ENCODE measurements around the gene NEDD4L.

The NEDD4L gene

GRCh38 chr18:58230438-58231179, 186.6 kb downstream of the NEDD4L start (continued):
- TF ChIP-seq ZNF211 (tag by site-specific recombination; IDR thresholded peaks at IDR 0.05; ENCODE audit: low read depth) (no peak), ZNF843 (tag by site-specific recombination; IDR thresholded peaks at IDR 0.05) (no peak), ZBTB8A (tag by site-specific recombination; IDR thresholded peaks at IDR 0.05) (no peak), ZSCAN16 (tag by site-specific recombination; IDR thresholded peaks at IDR 0.05) (no peak), ZNF24 (tag by site-specific recombination; IDR thresholded peaks at IDR 0.05) (no peak), ZNF416 (tag by site-specific recombination; IDR thresholded peaks at IDR 0.05) (no peak), ZNF214 (tag by site-specific recombination; IDR thresholded peaks at IDR 0.05; ENCODE audit: borderline replicate concordance) (no peak), ZNF692 (tag by site-specific recombination; IDR thresholded peaks at IDR 0.05) (no peak), SP7 (tag by site-specific recombination; IDR thresholded peaks at IDR 0.05) (0 out of 2 replicates have a peak, but pooled peaks have one; percentile 47), YY1 (tag by site-specific recombination; IDR thresholded peaks at IDR 0.05) (no peak), GLIS1 (tag by site-specific recombination; IDR thresholded peaks at IDR 0.05) (peak; percentile 91), ZNF670 (tag by site-specific recombination; IDR thresholded peaks at IDR 0.05; ENCODE audit: low read depth) (no peak), ZSCAN30 (tag by site-specific recombination; IDR thresholded peaks at IDR 0.05) (no peak), KLF10 (tag by site-specific recombination; IDR thresholded peaks at IDR 0.05) (no peak), KLF1 (tag by site-specific recombination; IDR thresholded peaks at IDR 0.05) (no peak), MEIS1 (CRISPR knock-in tag; IDR thresholded peaks at IDR 0.05; ENCODE audit: borderline replicate concordance) (no peak), ZNF248 (tag by site-specific recombination; IDR thresholded peaks at IDR 0.05) (no peak), ZSCAN18 (tag by site-specific recombination; IDR thresholded peaks at IDR 0.05) (no peak), ZNF555 (tag by site-specific recombination; conservative IDR thresholded peaks at IDR 0.05) (no peak), ZNF121 (tag by site-specific recombination; IDR thresholded peaks at IDR 0.05) (no peak), ZNF335 (tag by site-specific recombination; conservative IDR thresholded peaks at IDR 0.05) (no peak), ZNF549 (tag by site-specific recombination; IDR thresholded peaks at IDR 0.05) (no peak), ZBTB21 (tag by site-specific recombination; IDR thresholded peaks at IDR 0.05) (no peak)
- TF ChIP-seq, protein P1, sequence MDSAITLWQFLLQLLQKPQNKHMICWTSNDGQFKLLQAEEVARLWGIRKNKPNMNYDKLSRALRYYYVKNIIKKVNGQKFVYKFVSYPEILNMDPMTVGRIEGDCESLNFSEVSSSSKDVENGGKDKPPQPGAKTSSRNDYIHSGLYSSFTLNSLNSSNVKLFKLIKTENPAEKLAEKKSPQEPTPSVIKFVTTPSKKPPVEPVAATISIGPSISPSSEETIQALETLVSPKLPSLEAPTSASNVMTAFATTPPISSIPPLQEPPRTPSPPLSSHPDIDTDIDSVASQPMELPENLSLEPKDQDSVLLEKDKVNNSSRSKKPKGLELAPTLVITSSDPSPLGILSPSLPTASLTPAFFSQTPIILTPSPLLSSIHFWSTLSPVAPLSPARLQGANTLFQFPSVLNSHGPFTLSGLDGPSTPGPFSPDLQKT (IDR thresholded peaks at IDR 0.05; ENCODE audit: borderline replicate concordance, low read depth, low read length), result no peak
- TF ChIP-seq, protein P2, sequence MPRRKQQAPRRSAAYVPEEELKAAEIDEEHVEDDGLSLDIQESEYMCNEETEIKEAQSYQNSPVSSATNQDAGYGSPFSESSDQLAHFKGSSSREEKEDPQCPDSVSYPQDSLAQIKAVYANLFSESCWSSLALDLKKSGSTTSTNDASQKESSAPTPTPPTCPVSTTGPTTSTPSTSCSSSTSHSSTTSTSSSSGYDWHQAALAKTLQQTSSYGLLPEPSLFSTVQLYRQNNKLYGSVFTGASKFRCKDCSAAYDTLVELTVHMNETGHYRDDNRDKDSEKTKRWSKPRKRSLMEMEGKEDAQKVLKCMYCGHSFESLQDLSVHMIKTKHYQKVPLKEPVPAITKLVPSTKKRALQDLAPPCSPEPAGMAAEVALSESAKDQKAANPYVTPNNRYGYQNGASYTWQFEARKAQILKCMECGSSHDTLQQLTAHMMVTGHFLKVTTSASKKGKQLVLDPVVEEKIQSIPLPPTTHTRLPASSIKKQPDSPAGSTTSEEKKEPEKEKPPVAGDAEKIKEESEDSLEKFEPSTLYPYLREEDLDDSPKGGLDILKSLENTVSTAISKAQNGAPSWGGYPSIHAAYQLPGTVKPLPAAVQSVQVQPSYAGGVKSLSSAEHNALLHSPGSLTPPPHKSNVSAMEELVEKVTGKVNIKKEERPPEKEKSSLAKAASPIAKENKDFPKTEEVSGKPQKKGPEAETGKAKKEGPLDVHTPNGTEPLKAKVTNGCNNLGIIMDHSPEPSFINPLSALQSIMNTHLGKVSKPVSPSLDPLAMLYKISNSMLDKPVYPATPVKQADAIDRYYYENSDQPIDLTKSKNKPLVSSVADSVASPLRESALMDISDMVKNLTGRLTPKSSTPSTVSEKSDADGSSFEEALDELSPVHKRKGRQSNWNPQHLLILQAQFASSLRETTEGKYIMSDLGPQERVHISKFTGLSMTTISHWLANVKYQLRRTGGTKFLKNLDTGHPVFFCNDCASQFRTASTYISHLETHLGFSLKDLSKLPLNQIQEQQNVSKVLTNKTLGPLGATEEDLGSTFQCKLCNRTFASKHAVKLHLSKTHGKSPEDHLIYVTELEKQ (tag by site-specific recombination; IDR thresholded peaks at IDR 0.05; ENCODE audit: borderline replicate concordance), result peak; percentile 56; the same call in 1 of the 2 replicates
- TF ChIP-seq, protein P3, sequence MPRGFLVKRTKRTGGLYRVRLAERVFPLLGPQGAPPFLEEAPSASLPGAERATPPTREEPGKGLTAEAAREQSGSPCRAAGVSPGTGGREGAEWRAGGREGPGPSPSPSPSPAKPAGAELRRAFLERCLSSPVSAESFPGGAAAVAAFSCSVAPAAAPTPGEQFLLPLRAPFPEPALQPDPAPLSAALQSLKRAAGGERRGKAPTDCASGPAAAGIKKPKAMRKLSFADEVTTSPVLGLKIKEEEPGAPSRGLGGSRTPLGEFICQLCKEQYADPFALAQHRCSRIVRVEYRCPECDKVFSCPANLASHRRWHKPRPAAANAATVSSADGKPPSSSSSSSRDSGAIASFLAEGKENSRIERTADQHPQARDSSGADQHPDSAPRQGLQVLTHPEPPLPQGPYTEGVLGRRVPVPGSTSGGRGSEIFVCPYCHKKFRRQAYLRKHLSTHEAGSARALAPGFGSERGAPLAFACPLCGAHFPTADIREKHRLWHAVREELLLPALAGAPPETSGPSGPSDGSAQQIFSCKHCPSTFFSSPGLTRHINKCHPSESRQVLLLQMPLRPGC (tag by site-specific recombination; IDR thresholded peaks at IDR 0.05), result 0 out of 2 replicates have a peak, but pooled peaks have one; percentile 54
- TF ChIP-seq, protein P4, sequence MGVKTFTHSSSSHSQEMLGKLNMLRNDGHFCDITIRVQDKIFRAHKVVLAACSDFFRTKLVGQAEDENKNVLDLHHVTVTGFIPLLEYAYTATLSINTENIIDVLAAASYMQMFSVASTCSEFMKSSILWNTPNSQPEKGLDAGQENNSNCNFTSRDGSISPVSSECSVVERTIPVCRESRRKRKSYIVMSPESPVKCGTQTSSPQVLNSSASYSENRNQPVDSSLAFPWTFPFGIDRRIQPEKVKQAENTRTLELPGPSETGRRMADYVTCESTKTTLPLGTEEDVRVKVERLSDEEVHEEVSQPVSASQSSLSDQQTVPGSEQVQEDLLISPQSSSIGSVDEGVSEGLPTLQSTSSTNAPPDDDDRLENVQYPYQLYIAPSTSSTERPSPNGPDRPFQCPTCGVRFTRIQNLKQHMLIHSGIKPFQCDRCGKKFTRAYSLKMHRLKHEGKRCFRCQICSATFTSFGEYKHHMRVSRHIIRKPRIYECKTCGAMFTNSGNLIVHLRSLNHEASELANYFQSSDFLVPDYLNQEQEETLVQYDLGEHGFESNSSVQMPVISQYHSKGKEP (tag by site-specific recombination; IDR thresholded peaks at IDR 0.05), result no peak
